Dedifferentiated amniotic fluid mesenchymal stem cell (primary cell): ENCODE data around the gene GRK1.

Source experiments
- DNase-seq: peaks from one replicate; pipeline ENCODE4 v3.0.0-alpha.2; 2016; ENCODE audit errors: extremely low spot score

GRK1 gene

DNA sequence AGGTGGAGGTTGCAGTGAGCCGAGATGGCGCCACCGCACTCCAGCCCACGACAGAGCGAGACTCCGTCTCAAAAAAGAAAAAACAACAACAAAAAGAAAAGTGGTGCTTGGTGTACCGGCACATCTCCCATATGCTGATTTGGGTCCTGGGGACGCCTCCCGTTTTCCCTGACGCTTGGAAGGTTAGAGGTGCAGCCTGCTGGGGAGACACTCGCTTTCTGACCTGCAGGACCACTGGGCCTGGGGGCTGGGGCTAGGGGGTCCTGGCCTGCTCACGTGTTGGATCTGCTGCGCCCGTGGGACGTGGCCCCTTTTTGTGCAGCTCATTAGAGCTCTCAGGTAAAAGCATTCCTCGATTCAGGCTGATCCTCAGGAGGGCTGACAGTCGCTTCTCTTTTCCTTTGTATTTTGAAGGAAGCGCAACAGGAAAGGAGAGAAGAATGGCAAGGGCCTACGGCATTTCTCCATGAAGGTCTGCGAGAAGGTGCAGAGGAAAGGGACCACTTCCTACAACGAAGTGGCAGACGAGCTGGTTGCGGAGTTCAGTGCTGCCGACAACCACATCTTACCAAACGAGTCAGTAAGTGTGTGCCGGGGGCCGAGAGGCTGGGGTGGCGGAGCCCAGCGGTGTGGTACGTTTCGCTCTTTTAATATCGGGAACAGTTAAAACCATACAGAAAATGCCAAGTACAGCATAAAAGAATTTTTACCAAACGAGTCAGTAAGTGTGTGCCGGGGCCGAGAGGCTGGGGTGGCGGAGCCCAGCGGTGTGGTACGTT lies 34.1 kb upstream of the GRK1 start:
- no peak for DNase-seq

DNA sequence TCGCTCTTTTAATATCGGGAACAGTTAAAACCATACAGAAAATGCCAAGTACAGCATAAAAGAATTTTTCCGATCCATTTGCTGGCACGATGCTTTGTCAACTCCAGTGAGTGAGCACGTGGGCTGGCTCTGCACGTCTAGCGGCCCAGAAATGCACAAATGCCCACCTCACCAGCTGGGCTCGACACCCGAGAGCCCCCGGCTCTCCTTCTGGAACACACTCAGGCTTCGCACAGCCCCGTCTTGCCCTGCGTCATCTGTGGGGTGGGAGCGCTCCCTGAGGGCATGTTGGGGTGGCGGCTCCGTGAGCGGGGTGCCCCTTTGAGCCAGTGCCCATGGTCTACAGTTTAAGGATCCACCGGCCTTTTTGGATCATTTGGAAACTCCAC lies 33.5 kb upstream of the GRK1 start:
- no peak for DNase-seq

DNA sequence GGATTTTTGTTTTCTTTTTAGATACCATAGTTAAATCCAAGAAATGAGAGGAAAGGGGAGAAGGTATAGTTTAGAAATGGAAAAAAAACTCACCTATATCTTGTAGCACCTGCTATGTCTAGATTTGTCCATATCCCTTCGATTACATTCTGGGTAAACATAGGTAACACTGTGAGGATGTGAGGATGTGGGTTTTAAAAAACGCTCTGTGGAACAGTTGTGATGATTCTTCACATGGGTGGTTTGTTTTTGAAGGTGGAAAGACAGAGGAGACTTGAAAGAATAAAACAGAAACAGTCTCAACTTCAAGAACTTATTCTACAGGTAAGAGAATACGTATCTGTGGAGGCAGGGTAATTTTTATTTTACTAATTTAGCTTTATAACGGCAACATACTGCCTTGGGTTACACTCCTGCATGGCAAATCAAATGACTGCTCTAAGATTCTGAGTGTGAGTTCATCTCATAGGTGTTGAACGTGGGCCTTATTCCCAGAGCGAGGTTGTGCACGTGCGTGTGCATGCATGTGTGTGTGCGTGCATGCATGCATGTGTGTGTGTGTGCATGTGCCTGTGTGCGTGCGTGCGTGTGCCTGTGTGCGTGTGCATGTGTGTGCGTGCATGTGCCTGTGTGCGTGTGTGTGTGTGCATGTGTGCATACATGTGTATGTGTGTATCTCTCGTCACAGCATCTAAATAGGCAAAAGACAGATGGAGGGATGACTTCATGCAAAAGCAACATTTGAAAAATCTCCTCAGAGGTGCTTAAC lies 32.6 kb upstream of the GRK1 start:
- no peak for DNase-seq

DNA sequence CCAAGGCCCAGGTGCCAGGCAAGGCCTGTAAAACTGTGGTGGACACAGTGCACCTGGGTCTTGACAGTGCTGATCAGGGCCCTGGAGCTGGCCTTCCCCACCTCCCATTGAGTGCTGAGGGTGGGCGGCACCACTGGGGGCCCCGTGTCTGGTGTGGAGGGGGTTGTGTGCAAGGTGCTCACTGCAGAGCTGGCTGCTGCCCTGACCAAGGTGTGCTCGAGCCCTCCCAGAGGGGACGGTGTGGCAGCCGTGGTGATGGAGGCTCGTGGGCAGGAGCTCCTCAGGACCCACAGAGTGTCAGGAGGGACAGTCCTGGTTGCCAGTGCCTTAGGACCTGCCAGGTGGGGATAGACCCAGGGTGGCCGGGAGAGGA lies 32.0 kb upstream of the GRK1 start:
- DNase-seq, result no peak

DNA sequence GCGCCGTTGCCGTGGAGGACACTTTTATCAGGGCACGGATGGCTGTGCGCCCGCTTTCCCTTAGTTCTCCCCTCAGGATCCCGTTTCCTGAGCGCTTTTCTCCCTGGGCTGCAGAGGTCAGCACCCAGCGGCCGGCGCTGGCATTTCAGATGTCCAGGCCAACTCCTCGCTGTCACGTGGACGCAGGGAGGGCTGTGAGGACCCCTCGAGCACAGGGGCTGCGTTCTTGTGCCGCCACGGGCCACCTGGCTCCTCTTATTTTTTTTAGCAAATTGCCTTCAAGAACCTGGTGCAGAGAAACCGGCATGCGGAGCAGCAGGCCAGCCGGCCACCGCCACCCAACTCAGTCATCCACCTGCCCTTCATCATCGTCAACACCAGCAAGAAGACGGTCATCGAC lies 31.3 kb upstream of the GRK1 start:
- no peak for DNase-seq

DNA sequence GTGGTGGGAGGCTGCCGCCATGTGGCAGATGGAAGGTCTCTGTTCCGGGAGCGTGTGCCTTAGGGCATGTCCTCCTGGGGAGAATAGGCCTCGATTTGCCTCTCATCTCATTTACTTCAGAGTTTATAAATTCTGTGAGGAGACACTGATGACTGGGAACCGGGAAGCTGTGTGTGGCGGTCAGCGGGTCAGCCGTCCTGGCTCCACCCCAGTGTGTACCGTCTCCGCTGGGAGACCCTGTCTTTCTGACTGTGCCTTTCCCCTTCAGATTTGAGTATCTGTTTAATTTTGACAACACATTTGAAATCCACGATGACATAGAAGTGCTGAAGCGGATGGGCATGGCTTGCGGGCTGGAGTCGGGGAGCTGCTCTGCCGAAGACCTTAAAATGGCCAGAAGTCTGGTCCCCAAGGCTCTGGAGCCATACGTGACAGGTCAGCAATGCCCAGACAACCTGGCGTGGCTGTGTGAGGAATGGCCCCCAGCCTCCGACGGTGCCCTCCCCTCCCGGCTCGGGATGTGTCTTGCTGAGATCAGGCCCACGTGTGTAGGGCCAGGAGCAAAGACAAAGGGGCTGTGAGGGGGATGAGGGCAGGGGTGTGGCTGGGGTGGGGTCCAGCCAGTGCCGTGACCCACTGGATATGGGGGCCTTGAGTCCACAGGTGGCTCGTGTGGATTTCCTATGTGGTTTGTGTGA lies 30.6 kb upstream of the GRK1 start:
- DNase-seq, result no peak

DNA sequence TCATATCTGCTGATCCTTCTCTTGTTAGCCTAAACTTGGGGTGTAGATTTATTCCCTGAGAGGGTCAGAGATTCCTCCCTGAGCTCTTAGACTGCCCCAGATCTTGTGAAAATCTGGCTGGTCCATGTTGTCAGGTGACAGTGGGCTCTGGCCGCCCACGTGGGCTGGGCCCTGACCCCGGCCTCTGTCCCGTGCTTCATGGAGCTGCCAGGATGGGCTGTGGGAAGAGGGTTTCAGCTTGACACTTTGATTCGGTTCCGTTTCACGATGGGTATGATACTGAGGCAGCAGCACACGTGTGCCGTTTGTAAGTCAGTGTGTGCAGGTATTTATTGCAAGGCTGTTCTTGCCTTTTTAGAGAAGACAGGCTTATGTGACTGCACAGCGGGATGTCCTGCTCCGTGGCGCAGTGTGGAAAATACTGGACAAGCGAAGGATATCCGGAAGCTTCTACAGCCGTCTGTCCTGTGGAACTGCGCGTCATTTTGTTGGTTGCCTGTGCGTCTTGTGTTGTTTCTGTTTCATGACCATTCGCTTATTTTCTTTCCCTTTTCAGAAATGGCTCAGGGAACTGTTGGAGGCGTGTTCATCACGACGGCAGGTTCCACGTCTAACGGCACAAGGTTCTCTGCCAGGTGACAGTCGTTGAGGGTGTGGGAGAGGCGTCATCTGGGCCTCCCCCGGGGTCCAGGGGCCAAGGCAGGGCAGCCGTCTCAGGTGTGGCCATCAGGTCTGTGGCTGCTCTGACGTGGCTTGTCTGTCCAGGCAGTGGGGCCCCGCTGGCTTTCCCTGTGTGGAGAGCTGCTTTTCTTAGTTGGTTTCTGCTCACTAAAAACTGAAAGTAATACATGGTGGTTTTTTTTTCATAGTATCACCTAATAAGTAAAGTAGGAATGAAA lies 29.5 kb upstream of the GRK1 start:
- DNase-seq, result no peak

DNA sequence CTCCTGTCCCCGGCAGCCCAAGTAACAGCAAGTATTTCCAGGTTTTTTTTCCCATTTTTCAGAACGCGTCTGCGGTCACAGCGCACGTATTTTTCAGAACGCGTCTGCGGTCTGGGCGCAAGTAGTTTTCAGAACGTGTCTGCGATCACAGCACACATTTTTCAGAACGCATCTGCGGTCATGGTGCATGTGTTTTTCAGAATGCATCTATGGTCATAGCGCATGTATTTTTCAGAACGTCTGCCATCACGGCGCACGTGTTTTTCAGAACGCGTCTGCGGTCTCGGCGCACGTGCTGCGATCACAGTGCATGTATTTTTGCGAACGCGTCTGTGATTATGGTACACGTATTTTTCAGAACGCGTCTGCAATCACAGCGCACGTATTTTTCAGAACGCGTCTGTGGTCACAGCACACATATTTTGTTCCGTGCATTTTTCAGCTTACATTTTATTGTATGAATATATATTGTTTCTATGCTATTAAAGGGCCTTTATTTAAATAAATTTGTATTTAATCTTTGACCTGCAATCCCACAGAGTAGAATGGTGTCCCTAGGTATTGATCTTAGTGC lies 28.8 kb upstream of the GRK1 start:
- no peak for DNase-seq

DNA sequence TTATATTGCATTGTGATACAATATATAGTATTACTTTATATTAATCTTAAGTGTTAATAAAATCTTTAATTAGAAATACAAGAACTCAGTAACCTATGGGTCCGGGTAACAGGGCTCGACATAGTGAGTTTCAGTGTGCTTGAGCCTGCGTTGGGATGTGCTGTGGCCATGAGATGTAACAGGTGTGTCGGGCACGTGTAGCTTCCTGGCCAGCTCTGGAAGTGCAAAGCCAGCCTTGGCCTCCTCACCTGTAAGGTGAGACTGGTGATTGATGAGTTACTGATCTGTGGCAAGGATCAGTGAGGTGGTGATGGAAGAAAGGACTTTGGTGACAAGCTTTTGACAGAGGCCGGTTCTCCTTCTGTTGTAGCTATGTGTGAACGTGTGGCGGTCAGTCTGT lies 28.2 kb upstream of the GRK1 start:
- no peak for DNase-seq

DNA sequence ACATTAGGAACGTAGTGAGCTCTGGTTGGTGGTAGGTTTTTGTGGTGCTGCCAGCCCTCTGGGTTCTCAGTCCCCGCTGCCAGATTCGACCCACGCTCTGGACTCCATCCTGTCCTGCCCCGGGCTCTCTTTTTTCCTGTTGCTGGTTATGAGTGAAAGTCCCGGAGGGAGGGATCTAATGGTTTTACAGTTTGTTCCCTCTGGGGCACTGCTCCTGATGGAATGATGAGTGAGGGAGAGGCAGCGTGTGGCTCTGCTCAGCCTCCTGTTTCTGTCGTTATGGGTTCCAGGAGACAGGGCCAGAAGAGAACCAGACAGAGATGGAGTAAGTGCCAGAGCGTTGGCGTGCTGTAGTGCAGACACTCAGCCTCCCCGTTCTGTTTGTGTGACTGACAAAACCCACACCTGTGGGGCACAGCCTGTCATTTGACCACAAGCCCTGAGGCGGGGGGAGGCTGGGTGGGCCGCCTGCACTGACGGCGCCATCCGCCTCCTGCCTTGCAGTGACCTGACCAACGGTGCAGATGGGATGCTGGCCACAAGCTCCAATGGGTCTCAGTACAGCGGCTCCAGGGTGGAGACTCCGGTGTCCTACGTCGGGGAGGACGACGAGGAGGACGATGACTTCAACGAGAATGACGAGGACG lies 27.3 kb upstream of the GRK1 start:
- no peak for DNase-seq

DNA sequence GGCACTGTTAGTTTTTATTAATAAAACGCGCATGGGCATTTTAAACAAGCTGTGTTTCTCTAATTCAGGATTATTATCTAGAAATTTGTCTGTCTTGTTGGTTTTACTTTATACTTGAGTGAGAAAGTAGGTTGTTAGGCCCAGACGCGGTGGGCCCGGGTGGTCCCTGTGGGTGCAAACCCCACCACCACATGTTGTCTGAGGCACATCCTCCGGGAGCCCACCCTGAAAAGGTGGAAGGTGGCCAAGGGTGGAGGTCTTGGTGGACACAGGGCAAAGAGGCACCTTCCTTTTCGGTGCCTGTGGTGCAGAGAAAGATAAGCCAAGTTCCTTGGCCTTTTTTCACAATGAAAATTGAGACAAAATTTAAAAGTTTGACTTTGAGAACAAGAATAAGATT lies 25.6 kb upstream of the GRK1 start:
- DNase-seq, result no peak

DNA sequence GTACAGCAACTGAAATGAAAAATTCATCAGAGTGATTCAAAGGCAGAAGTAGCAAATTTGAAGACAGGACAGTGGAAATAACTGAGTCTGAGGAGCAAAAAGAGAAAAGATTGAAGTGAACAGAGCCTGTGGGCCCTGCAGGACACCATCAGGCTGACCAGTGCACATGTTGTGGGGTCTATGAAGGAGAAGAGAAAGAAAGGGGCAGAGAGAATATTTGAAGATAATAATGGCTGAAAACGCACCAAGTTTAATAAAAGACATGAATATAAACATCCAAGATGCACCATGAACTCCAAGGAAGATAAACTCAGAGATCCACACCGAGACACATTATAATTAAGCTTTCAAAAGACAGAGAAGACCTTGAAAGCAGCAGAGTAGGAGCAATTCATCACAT lies 24.5 kb upstream of the GRK1 start:
- DNase-seq, result no peak

DNA sequence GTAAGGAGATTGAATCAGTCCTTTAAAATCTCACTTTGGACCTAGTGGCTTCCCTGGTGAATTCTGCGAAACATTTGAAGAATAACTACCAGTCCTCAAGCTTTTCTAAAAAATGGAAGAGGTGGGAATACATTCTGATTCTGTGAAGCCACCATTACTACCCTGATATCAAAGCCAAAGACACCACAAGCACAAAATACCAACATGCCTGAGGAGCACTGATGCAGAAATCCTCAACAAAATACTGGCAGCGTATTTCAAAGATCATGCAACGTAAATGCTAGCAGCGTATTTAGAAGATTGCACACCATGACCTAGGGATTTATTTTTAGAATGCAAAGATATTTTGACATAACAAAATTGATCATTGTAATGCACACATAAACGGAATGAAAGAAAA lies 23.4 kb upstream of the GRK1 start:
- DNase-seq, result no peak

DNA sequence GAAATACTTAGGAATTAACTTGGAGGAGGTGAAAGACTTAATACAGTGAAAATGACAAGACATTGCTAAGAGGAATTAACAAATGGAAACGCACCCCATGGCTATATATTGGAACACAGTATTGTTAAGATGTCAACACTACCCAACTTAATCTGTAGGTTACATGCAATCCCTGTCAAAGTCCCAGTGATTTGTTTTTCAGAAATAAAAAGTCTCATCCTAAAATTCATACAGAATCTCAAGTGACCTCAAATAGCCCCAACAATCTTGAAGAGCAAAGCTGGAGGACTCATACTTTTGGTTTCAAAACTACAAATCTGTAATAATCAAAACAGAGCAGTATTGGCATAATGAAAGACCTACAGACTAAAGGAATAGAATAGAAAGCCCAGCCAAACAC lies 22.2 kb upstream of the GRK1 start:
- no peak for DNase-seq

DNA sequence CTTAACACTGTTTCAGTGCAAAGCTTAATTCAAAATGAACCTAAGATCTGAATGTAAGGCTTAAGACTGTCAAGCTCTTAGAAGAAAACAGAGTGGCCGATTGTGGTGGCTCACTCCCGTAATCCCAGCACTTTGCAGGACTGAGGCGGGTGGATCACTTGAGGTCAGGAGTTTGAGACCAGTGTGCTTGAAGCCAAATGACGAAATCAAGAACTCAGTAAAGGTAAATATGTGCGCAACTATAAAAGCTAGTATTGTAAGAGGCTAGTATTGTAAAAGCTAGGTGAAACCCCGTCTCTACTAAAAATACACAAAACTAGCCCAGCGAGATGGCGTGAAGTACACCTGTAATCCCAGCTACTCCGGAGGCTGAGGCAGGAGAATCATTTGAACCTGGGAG lies 21.7 kb upstream of the GRK1 start:
- DNase-seq, result no peak

DNA sequence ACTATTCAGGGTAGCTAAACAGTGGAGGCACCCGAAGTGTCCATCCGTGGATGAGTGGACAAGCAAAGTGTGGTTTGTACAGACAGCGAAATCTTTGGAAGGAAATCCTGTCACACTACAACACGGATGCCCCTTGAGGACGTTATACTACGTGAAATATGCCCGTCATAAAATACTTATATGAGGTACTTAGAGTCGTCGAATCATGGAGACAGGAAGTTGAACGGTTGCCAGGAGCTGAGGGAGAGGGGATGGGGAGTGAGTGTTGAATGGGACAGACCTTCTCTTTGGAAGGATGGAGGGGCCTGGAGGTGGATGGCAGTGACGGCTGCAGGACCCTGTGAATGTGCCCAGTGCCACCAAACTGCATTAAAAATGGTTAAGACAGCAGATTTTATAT lies 20.6 kb upstream of the GRK1 start:
- DNase-seq, result no peak

DNA sequence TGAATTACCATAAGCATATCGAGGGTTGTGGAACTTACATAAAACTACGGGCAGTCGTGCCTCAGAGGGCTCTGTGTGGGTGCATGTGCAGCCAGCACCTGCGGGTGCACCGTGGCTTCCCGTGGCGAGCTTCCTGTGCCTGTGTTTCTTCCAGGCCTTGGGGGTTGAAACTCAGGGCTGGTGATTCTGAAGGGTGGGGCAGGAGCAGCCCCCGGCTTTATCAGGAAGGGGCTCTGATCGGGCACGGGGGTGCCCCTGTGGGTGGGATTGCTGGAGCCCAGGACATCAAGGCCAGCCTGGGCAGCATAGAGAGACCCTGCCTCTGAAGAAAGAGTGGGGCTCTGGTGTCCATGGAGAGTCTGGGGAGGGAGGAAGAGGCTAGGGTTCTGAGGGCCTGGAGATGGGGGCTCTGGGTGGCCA lies 20.1 kb upstream of the GRK1 start:
- DNase-seq, result no peak

DNA sequence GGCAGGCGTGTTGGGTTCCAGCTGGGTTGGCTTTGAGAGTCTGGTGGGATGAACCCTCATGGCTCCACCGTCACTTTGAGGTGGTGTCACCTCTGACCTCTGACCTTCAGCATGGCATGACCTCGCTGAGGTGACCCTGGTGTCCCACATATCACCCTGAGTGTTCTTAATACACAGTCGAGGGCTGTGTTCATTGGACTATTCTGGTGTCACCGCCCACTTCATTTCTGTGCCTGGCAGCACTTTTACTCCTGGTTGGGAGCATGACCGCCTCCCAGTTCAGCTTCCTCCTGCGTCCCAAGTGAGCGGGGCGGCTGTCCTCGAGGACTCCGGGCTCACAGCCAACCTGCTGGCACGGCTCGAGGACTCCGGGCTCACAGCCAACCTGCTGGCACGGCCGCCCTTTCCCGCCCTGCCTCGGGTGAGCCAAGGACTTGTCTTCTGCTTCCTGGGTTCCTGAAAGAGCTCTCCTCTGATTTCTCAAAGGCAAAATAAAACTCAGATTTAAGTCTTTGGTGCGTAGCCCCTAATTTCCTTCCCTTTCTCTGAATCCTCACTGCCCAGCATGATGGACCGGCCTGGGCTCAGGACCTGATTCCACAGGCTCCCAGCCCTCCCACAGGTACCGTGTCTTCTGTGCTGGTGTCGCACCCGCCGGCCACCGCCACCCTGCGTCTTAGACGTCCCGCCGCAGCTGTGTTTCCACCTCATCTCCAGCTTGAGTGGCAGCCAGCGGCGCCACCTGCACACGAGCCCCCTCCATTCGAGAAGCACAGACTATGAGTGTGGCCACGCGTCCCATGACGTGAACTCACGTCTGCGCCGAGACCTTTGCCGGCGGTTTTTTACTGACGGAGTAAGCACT lies 19.4 kb upstream of the GRK1 start:
- peak; percentile 26 for DNase-seq

DNA sequence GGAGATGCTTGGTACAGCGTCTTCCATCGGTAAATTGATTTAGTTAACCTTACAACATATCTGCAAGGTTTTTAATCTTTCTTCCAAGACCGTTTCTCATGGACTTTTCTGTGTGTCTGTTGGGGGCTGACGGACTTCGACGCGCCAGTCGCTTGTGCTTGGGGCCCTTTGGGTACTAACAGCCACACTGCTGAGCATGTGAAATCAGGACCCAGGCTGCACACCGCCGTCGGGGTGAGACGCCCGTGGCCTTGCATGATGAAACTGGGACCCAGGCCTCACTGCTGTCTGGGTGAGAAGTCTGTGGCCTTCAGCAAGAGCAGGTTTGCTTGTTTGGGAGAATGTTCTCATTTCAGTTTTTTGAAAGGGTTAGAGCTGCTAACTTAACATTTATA lies 18.8 kb upstream of the GRK1 start:
- DNase-seq, result no peak

DNA sequence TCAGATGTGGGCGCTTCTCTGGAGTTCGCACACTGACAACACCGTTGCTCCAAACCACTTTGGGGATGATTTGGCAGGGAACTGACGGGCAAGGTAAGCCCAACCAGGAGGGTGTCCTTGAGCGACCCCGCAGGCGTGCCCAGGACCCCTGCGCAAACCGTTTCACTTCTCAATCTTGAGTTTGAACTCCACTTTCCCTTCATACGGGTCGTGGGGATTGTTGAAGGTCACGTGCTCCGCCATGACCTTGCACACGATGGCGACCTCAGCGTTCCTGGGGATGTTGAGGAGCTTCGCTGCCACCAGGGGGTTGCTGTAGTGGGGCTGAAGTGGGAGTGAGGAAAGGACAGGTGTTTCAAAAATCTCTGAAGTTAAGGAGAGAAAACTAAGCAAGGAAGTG lies 17.8 kb upstream of the GRK1 start:
- DNase-seq, result no peak
